HG02938 (cell line): ENCODE measurements around the gene CERS2.
A peak's percentile ranks its signal among the peaks of the same experiment; 100 is the strongest.

Experiments
- ATAC-seq: cut with Tn5 transposase; IDR thresholded peaks from one replicate; pipeline ENCODE4 v1.9.1; 2021; ENCODE audit warnings: mild to moderate bottlenecking, moderate library complexity; ENCODE audit not compliant: unreplicated experiment

The CERS2 gene, protein sequence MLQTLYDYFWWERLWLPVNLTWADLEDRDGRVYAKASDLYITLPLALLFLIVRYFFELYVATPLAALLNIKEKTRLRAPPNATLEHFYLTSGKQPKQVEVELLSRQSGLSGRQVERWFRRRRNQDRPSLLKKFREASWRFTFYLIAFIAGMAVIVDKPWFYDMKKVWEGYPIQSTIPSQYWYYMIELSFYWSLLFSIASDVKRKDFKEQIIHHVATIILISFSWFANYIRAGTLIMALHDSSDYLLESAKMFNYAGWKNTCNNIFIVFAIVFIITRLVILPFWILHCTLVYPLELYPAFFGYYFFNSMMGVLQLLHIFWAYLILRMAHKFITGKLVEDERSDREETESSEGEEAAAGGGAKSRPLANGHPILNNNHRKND

DNA sequence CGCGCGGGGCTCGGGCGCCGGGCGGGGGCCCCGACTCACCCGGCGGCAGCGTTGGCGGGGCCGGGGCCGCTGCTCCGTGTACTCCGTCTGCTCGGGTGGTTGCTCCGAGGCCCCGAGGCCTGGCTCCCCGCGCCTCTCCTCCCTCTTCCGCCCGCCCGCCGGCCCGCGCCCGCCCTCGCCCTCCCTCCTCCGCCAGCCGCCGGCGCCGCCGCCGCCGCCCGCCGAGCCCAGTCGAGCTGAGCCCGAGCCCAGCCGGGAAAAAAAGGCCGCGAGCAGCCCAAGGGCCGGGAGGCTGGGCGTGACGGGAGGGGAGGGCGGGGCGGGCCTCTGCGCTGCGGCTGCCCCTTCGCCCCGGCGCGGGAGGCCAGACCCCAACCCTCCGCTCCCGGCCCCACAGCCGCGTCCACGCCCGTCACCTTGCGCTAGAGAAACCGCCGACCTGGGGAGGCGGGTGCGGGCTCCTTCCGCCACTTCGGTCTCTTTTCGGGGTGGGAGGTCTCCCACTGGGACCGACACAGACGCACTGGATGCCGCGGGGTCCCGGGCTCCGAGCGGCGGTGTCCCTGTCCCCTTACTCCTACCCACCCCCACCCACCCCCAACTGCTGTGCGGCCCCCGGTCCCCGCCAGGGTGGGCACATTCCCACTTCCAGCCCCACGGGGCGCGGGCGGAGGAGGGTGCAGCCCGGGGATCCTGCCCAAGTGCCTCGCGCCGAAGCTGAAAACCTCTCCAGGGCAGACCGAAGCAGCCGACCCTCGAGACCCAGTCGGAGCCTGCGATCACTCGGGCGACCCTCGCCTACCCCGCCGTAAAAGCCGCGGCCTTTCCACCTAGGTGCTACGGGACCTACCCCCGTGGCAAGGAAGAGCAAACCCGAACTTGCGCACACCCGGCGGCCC, at the start of gene CERS2:
Gene CERS2, minus strand, starts transcription at position 256 of the 899 bp plus-strand sequence. CDS start 5,745 bp downstream, outside the sequence.
- ATAC-seq, result no peak

DNA sequence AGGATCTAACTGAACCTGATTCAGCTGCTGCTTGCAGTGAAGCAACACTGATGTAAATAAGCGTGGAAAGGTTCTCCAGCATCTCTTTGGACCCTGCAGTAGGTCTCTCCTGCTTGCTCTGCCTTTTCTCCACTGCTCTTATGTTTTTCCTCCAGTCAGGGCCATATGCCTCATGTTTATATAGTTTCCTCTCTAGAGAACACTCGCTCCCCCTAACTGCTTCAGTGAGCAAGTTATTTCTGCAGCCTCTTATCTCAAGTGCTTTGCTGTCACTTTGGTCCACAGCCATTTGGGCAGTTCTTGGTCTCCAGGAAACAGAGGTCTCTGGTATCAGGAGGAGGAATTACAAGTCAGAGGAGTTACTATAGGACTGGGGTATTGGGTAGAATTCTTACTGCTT, 38.9 kb upstream of the CERS2 start:
- no peak for ATAC-seq

DNA sequence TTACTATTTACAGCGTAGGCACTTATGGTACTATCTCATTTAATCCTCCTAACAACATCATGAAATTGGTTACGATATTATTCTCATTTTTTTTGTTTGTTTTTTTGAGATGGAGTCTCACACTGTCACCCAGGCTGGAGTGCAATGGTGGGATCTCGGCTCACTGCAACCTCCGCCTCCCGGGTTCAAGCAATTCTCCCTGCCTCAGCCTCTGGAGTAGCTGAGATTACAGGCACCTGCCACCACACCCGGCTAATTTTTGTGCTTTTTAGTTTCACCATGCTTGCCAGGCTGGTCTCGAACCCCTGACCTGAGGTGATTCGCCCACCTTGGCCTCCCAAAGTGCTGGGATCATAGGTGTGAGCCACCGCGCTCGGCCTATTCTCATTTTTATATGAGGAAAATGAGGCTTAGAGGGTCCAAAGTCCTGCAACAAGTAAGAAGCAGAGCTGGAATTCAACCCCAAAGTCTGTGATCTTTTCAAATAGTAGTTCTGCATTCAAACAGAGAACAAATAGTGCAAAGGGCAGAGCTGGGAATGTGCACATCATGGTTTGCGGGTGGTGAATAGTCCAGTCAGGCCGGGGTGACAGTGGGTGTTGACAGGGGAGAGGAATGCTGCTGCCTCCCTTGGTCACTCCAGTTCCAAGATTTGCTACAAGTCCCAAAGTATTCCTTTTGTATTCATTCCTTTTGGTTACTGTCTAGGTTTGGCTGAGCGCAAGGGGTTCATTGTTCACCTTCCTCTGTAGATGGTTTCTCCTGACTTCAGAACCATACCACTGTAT, 38.2 kb upstream of the CERS2 start:
- ATAC-seq, result no peak

DNA sequence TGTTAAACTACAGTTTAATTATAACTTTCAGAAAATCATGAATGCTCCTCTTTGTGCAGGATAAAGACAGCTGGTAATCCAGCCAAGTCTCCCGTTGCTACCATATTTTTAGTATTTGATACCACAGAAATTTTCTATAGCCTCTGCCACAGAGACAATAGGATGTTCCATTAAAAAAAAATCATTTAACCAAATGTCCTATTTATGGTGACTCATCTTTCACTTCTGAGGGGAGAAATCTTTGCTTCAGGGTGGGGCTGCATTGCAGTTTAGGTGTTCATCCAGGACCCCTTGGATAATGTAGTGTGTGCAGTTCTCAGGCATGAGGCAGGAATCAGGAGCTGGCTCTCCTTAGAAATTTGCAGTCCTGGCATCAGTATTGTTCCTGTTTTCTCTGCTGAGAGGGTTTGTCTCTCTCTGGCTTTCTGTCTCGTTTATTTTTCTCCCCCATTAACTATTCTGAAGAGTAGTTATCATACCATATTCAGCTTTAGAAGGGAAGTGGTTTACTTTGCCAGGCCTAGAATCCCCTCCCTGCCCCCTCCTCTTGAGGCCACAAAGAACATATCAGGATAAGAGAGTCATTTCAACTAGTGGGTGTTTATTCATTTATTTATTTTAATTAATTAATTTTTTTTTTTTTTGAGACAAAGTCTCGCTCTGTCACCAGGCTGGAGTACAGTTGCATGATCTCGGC, 36.7 kb upstream of the CERS2 start:
- no peak for ATAC-seq

DNA sequence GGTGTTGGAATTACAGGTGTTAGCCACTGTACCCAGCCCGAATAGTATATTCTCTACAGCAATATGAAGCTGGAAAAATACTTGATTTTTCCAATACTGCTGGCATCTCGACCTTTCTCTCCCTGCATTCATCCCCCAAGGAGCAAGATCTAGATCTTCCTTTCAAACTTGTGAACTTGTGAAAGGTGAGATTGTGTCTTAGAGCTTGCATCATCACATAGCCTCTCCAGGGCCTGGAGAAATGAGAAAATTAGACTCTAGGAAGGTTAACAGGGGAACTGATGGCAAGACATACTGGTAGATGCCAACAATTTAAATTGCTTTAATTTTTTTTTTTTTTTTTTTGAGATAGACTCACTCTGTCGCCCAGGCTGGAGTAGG, 35.7 kb upstream of the CERS2 start:
- no peak for ATAC-seq

- ATAC-seq, result no peak
Measured at GRCh38 chr1:151009674-151010345, 35.2 kb upstream of the CERS2 start.

GRCh38 chr1:151009206-151009587, 34.6 kb upstream of the CERS2 start:
- no peak for ATAC-seq

DNA sequence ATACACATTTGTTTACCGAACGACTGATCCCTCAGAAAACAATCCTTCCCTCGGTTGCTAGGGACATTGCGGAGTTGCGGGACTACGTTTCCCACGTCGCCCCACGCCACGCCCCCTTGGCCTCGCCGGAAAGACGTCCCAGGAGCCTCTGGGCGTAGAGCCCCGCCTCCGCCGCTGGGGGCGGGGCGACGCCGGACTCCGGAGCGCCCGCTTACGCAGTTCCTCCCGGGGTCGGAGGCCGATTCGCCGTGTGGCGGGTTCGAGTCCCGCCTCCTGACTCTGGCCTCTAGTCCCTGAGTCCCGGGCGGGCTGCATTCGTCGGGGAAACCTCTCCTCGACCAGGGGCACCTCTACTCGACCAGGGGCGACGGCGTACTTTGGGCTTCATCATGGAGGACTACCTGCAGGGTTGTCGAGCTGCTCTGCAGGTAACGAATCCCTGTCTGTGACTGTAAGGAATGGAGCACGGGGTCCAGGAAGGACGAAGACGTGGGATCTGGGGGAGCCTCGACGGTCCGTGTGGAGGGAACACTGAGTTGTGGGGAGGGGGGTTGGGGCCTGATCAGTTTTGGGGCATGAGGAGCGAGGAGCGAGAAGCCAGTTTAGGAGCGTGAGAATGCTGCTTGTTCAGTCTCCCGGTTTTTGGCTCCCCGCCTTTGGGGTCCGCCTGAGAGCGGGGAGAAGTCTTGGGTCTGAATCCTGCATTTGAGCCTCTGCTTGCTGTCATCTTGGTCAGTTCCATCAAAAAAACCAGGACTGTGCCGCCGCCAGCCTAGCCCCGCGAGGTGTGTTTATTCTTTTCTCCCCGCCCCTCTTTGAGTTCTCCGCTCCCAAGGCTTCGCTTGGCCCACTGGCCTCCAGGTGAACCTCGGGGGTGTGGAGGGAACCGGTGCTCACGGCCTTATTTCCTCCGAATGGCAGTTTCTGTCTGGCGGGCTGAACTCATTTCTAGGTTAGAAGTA, 33.9 kb upstream of the CERS2 start, which contains the start of gene PRUNE1:
Gene PRUNE1, plus strand, starts transcription at position 206 of the 962 bp plus-strand sequence. Its CDS starts 184 bp downstream, at position 390.
- ATAC-seq, result peak; percentile 55

GRCh38 chr1:151007853-151008243, 33.2 kb upstream of the CERS2 start:
- no peak for ATAC-seq

DNA sequence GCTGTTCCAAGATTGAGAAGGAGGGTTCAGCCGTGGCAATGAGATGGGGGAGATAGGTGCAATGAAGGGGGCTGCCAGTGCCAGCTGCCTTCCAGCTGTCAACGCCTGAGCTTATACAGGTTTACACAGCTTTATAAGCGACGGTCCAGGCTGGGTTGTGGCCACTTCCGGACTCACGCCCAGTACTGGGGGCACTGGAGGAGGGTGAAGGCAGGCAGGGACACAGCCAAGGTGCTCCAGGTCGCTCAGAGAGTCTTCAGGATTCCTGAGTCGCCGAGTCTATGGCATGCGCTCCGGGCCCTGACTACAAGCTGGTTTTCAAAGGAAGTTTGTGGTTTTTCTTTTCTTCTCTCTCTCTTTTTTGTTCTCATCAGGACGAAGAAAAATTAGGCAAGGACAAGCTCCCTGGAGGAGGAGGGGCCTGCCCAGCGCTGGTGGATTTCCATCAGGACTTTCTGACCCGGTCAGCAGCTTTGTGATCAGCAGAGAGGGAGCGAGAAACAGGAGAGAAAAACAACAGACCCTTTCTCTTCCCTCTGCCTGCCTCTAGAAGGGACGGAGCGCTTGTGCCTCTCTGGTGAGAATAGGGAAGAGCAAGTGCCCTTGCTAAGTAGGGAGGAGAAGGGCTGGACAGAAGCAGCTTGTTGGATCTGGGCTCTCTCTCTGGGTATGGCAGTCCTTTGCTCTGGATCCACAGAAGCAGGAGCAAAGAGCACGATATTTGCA, 31.9 kb upstream of the CERS2 start, which contains the start of gene MINDY1:
Gene MINDY1, minus strand, starts transcription at position 576 of the 726 bp plus-strand sequence. CDS start 4,285 bp downstream, outside the sequence.
- no peak for ATAC-seq

- no peak for ATAC-seq
Measured at GRCh38 chr1:151005729-151006319, 31.2 kb upstream of the CERS2 start.

DNA sequence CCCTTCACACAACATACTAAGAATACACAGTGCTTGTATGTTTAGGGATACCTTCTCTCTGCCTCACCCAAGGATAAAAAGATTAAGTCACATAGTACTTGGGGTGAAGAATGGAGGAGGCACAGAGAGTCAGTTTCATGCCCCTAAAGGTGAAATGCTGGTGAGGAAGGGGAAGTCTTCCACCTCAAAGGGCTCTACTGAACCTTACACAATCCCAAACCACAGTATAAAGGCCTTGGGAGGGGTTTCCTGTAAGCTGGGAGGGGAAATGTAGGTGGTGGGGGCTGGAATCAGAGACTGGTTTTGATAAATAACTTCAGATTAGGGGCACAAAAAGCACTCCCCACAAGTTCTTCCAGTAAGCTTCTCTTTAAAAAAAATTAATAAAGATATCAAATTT, 28.5 kb upstream of the CERS2 start:
- no peak for ATAC-seq

DNA sequence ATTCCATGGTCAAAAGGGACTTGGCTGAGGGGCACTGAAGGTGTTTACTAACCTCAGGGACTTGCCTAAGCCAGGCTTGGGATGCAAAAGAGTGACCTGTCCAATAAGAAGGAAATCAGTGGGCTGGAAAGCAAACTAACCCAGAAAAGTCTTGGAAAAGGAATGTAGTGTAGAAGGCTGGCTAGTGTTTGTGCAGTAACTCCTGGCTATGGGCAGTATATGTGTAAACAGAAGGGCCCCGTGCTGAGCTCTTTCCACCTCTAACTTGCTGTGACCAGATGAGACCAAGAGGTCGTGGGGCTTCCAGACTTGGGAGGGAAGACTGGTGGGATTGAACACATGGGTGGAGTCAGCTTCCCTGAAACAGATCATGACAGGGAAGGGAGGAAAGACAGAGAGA, 28.0 kb upstream of the CERS2 start:
- no peak for ATAC-seq

DNA sequence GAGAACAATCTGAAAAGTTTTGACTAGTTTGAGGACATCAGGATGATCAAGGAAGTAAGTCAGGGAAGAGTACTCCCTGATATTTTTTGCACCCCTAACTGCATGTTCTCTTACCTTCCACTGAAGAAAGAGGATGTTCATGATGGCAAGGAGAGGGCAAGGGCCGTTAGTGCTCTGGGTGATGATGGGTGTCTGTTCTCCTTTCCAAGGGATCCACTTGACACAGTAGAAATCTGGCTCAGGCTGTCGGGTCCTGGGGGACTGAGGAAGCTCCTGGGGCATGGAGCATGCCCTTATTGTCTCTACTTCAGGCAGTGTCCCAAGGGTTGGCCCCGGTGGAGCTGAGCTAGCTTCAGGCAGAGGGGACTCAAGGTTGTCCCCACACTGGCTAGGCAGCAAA, 27.4 kb upstream of the CERS2 start:
- no peak for ATAC-seq

GRCh38 chr1:151001602-151002001, 27.0 kb upstream of the CERS2 start:
- no peak for ATAC-seq

DNA sequence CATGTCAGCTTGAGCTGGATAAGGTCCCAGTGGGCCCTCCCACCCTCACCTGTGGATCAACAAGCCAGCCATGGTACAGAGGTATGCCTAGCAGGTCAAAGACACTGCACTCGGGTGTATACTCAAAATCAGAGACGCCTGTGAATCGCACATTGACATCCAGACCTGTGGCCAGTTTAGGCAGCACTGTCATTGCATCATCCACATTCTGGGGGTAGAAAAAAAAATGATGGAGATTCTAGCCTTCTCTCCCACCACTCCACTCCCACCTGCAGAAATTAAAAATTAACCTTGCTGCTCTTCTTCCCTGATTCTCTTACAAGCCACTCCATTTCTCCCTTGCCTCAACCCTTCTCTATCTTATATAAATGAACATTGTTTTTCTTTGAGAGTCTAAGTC, 25.8 kb upstream of the CERS2 start:
- ATAC-seq, result no peak

- no peak for ATAC-seq
Measured at GRCh38 chr1:150999926-151000325, 25.3 kb upstream of the CERS2 start.
